PFSK-1 (cell line): ENCODE results near the gene SLC22A23.

Experiments
- FOXP2 ChIP-seq: optimal IDR thresholded peaks from 2 replicates; pipeline ENCODE3; 2011; ENCODE audit warnings: borderline replicate concordance, control low read depth, inconsistent platforms; ENCODE audit not compliant: insufficient read depth; ENCODE audit errors: extremely low read length, extremely low read depth
- POLR2AphosphoS5 ChIP-seq: IDR thresholded peaks from 2 replicates; pipeline ENCODE4 v1.6.1; 2012; ENCODE audit warnings: low read depth, mild to moderate bottlenecking, control low read depth, low read length, moderate library complexity
- REST ChIP-seq, 2 experiments: IDR thresholded peaks; 2 replicates each; pipeline versions ENCODE4 v1.6.1 to v1.8.0; 2011 to 2012; ENCODE audit warnings: low read depth in 2 of 2, low read length in 2 of 2, control low read depth in 1 of 2, inconsistent platforms in 1 of 2, mild to moderate bottlenecking in 1 of 2, moderate library complexity in 1 of 2; ENCODE audit not compliant: insufficient read depth in 1 of 2
- SIN3A ChIP-seq: IDR thresholded peaks from 2 replicates; pipeline ENCODE4 v1.6.1; 2012; ENCODE audit warnings: mild to moderate bottlenecking, low read length, moderate library complexity, borderline replicate concordance; ENCODE audit not compliant: insufficient read depth
- TAF1 ChIP-seq: IDR thresholded peaks from 2 replicates; pipeline ENCODE4 v1.6.1; 2012; ENCODE audit warnings: low read length, control low read depth, borderline replicate concordance; ENCODE audit not compliant: insufficient read depth

The SLC22A23 gene

DNA sequence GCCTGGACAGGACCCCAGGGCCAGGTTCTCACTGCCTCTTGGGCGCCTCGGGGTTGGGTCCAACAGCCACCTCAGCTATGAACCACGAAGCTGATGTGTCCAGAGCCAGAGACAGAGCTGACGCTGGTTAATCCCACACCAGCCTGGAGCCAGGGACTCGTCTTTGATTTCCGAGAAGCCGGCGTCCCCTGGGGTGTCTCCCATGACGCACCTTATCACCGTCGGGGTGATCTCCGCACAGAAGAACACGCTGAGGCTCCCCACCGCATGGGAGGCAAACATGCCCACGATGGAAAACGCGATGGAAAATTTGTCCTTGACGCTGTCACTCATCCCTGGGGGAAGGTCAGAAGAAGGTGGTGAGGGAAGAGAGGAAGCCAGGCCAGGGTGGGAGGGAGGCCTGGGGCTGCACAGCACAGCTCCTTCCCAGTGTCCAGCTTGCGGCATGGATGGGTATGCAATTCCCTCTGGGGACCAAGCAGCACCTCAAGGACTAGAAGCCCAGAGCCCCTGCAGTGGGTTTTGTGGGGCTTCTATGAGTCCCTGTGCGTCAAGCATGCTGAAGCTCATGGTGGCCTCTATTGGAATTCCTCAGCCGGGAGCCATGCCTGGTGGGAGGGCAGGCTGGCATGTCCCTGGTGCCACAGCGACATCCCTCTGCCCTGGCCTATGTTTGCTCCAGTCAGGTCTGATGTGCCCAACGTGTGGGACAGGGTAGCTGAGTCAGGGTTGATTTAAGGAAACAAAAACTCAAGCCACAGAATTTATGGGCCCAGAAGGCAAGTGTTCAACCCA lies 173.0 kb downstream of the SLC22A23 start:
- no peak for TF ChIP-seq REST (IDR thresholded peaks at IDR 0.05; ENCODE audit: insufficient read depth in 1 of 2, low read depth in 2 of 2, low read length in 2 of 2)
- no peak for TF ChIP-seq FOXP2
- no peak for TF ChIP-seq SIN3A
- TF ChIP-seq TAF1, result no peak
- TF ChIP-seq POLR2AphosphoS5, result no peak

- TF ChIP-seq SIN3A, result no peak
- no peak for TF ChIP-seq POLR2AphosphoS5
- TF ChIP-seq FOXP2, result no peak
- no peak for TF ChIP-seq REST (IDR thresholded peaks at IDR 0.05; ENCODE audit: insufficient read depth in 1 of 2, low read depth in 2 of 2, low read length in 2 of 2)
- TF ChIP-seq TAF1, result no peak
Observed at GRCh38 chr6:3283241-3283640, 173.6 kb downstream of the SLC22A23 start.

DNA sequence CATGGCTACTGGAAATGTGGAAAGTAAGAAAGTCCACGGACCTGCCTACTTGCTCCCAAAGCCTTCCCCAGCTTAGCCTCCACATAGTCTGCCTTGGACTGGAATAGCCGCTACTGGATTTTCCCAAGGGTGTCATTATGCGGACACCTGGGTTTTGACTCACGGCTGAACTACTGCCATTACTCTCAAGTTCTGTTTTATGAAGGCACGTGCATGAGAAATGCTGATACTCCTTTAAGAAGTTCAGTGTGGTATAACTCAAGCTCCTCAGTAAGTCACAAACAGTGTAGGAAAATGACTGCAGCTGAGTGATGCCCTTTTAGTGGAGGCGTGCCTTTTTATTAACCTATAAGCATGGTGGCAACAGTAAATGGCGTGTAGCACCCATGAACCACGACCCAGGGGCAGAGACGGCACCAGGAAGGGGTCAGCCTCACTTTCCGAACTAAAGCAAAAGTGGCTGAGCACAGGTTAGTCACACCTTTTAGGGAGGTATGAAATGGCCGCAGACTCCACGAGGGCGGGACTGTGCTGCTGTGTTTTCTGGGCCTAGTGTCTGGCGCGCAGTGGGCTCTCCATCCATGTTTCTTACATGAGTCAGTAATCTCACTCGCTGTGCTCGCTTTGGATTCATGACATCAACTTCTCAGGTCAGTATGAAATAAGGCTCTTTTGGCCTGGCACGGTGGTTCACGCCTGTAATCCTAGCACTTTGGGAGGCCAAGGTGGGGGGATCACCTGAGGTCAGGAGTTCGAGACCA lies 174.2 kb downstream of the SLC22A23 start:
- no peak for TF ChIP-seq POLR2AphosphoS5
- no peak for TF ChIP-seq REST (IDR thresholded peaks at IDR 0.05; ENCODE audit: insufficient read depth in 1 of 2, low read depth in 2 of 2, low read length in 2 of 2)
- no peak for TF ChIP-seq SIN3A
- TF ChIP-seq TAF1, result no peak
- no peak for TF ChIP-seq FOXP2

DNA sequence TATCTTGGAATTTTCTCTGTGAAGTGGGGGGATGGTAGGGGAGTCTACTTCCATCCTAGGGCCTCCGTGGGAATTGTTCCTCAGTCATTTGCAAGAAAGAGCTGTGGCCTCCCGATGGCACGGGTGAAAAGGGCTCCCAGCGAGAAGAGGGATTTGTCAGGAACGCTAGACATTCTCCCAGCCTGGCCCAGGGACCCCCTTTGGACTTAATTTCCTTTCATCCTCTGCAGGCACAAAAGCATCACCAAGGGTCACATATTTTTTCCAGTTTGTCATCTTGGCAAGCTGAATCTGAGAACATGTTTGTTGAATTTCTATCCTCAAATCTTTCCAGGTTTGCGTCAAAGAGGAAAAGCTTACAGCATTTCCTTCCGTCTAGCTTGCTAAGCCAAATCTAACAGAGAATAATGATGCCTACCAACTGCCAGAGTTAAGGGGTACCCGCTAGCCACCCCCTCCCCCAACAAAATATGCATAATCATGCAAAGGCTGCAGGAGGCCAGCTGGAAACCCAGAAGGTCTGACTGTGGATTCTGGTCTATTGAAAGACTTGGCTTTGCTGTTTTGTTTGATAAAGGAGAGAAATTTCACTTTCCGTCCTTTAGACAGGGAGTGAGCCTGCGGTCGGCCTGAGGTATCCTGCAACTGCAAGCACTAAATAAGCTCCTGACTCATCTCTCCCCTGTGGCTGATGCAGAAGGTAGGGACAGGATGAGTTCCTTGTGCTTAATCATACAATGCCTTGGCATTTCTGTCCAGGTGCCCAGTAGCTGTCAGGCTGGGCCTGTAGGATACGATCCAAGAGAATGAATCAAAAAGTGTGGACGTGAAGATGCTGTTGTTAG lies 175.0 kb downstream of the SLC22A23 start:
- TF ChIP-seq SIN3A (no peak), TAF1 (no peak), REST (IDR thresholded peaks at IDR 0.05; ENCODE audit: insufficient read depth in 1 of 2, low read depth in 2 of 2, low read length in 2 of 2) (no peak), POLR2AphosphoS5 (no peak), FOXP2 (no peak)
